Measurements from ENCODE around the gene USP24. TPM values are rescaled to one million over a fixed set of nuclear protein-coding genes. Genes with fewer than 3 reads are reported as not detected.
A peak's percentile ranks its signal among the peaks of the same experiment; 100 is the strongest.

The USP24 gene
- total RNA-seq, 1 experiment from 2014 or later: 38.5 TPM

DNA sequence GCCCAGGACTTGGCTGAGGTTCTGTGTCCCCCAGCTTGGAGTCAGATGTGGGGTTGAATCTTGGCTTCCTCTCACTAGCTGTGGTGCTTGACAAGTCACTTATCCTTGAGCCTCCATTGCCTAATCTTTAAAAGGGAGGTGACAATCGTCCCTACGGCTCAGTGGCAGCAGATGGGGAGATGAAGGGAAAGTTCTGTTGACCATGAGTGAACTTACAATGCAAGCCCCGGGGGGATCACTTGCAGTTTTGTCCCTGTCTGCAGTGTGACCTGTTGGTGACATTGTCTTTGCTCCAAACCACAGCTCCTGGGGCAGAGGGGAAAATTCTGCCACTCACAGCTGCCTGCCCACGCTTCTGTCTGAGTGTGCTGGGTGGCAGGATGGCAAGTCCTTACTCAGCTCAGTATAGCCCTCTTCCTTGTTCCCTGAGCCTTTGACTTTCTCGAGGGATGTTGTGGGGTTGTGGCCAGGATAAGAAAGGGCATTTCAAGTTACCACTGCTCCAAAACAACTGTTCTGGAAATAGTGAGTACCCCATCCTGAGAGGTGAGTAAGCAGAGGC, 174.2 kb downstream of the USP24 start:
- Histone ChIP-seq H3K9ac (ENCODE audit: low read length) (no peak overlapping the region), H3K9me2 (replicated peaks; ENCODE audit: low read length) (no peaks in the 10 kb centered on the region), H3K9me3 (ENCODE audit: low read length) (no peaks in the 10 kb centered on the region), H3K36me3 (ENCODE audit: low read depth, low read length) (no peaks in the 10 kb centered on the region), H3K79me2 (ENCODE audit: low read length) (no peaks in the 10 kb centered on the region), H3K27ac (ENCODE audit: low read length) (no peak overlapping the region), H4K20me1 (ENCODE audit: low read length) (no peaks in the 10 kb centered on the region), H3F3A (ENCODE audit: low read length, unreplicated experiment) (no peaks in the 10 kb centered on the region), H3K4me2 (ENCODE audit: low read length) (peak overlapping the region; percentile 92), H3K27me3 (ENCODE audit: low read length) (peaks cover 8% of the 10 kb centered on the region), H3K4me3 (ENCODE audit: low read length) (peak overlapping the region; percentile 73; the same call in 1 of the 2 replicates), H2AFZ (ENCODE audit: low read length) (no peak overlapping the region), H3K4me1 (ENCODE audit: insufficient read depth, low read length) (peaks cover 11% of the 10 kb centered on the region; the same call in 1 of the 2 replicates)
- ChIA-PET POLR2A (ENCODE audit: unreplicated experiment) (no interaction called here), CTCF (no interaction called here)
- intact Hi-C loops (cut with micrococcal nuclease): no loop called here
- no peak for ATAC-seq
- DNase-seq: no peak
- no peak for TF ChIP-seq EZH2phosphoT487 (IDR thresholded peaks at IDR 0.05; ENCODE audit: borderline replicate concordance, low read length)
- no peak for TF ChIP-seq EZH2 (IDR thresholded peaks at IDR 0.05; ENCODE audit: low read length, unreplicated experiment)
- no TSS peak for BruUV-seq (replicated peaks)

DNA sequence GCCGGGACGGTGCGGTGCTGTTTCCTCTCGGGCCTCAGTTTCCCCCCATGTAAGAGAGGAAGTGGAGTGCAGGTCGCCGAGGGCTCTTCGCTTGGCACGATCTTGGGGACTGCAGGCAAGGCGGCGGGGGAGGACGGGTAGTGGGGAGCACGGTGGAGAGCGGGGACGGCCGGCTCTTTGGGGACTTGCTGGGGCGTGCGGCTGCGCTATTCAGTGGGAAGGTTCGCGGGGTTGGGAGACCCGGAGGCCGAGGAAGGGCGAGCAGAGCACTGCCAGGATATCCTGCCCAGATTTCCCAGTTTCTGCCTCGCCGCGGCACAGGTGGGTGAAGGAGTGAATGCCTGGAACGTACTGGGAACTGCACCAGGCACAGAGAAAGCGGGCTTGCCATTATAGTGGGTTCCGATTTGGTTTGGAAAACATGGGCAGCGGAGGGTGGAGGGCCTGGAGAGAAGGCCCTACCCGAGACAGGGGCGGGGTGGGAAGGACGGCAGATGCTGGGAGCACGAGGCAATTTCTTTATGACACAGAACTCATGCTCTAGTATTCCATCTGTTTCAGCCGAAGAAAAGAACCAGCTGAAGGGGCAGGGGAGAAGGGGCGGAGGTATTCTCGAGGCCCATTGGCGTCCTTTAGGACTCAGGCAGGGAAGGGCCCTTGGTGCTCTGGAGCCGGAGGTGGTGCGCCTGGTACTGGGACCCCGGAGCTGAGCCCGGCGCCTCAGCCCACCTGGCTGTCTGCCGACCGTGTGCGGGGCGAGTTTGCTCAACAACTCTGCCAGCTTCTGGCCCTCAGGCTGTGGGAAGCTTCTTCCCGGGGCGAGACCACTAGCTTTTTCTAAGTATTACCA, 174.9 kb downstream of the USP24 start:
- peak overlapping the region; percentile 92 for H3K4me2 ChIP-seq (ENCODE audit: low read length)
- peaks cover 8% of the 10 kb centered on the region for H3K27me3 ChIP-seq (ENCODE audit: low read length)
- H3K9ac ChIP-seq (ENCODE audit: low read length): no peak overlapping the region; the same call in 1 of the 2 replicates
- H3K4me1 ChIP-seq (ENCODE audit: insufficient read depth, low read length): peaks cover 11% of the 10 kb centered on the region; the same call in 1 of the 2 replicates
- intact Hi-C loops (cut with micrococcal nuclease): no loop called here
- peak; percentile 35 for ATAC-seq
- H3K4me3 ChIP-seq (ENCODE audit: low read length): peak overlapping the region; percentile 73
- H3K27ac ChIP-seq (ENCODE audit: low read length): no peak overlapping the region
- ChIA-PET POLR2A (ENCODE audit: unreplicated experiment) (no interaction called here), CTCF (no interaction called here)
- H4K20me1 ChIP-seq (ENCODE audit: low read length): no peaks in the 10 kb centered on the region
- no peak for DNase-seq
- peak overlapping the region; percentile 77 for H2AFZ ChIP-seq (ENCODE audit: low read length)
- H3K79me2 ChIP-seq (ENCODE audit: low read length): no peaks in the 10 kb centered on the region
- TSS peak; percentile 27 for BruUV-seq (replicated peaks)
- TF ChIP-seq EZH2 (IDR thresholded peaks at IDR 0.05; ENCODE audit: low read length, unreplicated experiment): no peak
- TF ChIP-seq, protein P1, sequence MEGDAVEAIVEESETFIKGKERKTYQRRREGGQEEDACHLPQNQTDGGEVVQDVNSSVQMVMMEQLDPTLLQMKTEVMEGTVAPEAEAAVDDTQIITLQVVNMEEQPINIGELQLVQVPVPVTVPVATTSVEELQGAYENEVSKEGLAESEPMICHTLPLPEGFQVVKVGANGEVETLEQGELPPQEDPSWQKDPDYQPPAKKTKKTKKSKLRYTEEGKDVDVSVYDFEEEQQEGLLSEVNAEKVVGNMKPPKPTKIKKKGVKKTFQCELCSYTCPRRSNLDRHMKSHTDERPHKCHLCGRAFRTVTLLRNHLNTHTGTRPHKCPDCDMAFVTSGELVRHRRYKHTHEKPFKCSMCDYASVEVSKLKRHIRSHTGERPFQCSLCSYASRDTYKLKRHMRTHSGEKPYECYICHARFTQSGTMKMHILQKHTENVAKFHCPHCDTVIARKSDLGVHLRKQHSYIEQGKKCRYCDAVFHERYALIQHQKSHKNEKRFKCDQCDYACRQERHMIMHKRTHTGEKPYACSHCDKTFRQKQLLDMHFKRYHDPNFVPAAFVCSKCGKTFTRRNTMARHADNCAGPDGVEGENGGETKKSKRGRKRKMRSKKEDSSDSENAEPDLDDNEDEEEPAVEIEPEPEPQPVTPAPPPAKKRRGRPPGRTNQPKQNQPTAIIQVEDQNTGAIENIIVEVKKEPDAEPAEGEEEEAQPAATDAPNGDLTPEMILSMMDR (conservative IDR thresholded peaks at IDR 0.05; ENCODE audit: low read depth, low read length): no peak
- no peak for TF ChIP-seq EZH2phosphoT487 (IDR thresholded peaks at IDR 0.05; ENCODE audit: borderline replicate concordance, low read length)
- no peaks in the 10 kb centered on the region for H3K36me3 ChIP-seq (ENCODE audit: low read depth, low read length)
- no peaks in the 10 kb centered on the region for H3K9me3 ChIP-seq (ENCODE audit: low read length)
- H3K9me2 ChIP-seq (replicated peaks; ENCODE audit: low read length): no peaks in the 10 kb centered on the region
- no peaks in the 10 kb centered on the region for H3F3A ChIP-seq (ENCODE audit: low read length, unreplicated experiment)

DNA sequence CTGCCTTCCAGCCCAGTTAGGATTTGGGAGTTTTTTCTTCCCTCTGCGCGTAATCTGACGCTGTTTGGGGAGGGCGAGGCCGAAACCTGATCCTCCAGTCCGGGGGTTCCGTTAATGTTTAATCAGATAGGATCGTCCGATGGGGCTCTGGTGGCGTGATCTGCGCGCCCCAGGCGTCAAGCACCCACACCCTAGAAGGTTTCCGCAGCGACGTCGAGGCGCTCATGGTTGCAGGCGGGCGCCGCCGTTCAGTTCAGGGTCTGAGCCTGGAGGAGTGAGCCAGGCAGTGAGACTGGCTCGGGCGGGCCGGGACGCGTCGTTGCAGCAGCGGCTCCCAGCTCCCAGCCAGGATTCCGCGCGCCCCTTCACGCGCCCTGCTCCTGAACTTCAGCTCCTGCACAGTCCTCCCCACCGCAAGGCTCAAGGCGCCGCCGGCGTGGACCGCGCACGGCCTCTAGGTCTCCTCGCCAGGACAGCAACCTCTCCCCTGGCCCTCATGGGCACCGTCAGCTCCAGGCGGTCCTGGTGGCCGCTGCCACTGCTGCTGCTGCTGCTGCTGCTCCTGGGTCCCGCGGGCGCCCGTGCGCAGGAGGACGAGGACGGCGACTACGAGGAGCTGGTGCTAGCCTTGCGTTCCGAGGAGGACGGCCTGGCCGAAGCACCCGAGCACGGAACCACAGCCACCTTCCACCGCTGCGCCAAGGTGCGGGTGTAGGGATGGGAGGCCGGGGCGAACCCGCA, 175.7 kb downstream of the USP24 start, which contains the start of gene PCSK9:
Gene PCSK9 (plus strand): TSS at position 207 of the 741 bp plus-strand sequence. CDS start 290 bp downstream, at position 497.
- Histone ChIP-seq H3K36me3 (ENCODE audit: low read depth, low read length) (no peaks in the 10 kb centered on the region), H3K27me3 (ENCODE audit: low read length) (peaks cover 8% of the 10 kb centered on the region), H2AFZ (ENCODE audit: low read length) (peak within 1 kb of the TSS; percentile 77), H4K20me1 (ENCODE audit: low read length) (no peaks in the 10 kb centered on the region), H3K4me1 (ENCODE audit: insufficient read depth, low read length) (peaks cover 11% of the 10 kb centered on the region; the same call in 1 of the 2 replicates), H3K9me3 (ENCODE audit: low read length) (no peaks in the 10 kb centered on the region), H3K9me2 (replicated peaks; ENCODE audit: low read length) (no peaks in the 10 kb centered on the region), H3K9ac (ENCODE audit: low read length) (no peak within 1 kb of the TSS; the same call in 1 of the 2 replicates), H3F3A (ENCODE audit: low read length, unreplicated experiment) (no peaks in the 10 kb centered on the region), H3K4me3 (ENCODE audit: low read length) (peak within 1 kb of the TSS; percentile 73), H3K27ac (ENCODE audit: low read length) (no peak within 1 kb of the TSS), H3K79me2 (ENCODE audit: low read length) (no peaks in the 10 kb centered on the region), H3K4me2 (ENCODE audit: low read length) (peak within 1 kb of the TSS; percentile 92)
- TF ChIP-seq, protein P1 (conservative IDR thresholded peaks at IDR 0.05; ENCODE audit: low read depth, low read length): no peak
- no peak for TF ChIP-seq EZH2 (IDR thresholded peaks at IDR 0.05; ENCODE audit: low read length, unreplicated experiment)
- TF ChIP-seq EZH2phosphoT487 (IDR thresholded peaks at IDR 0.05; ENCODE audit: borderline replicate concordance, low read length): no peak
- DNase-seq (peak; percentile 39), ATAC-seq (peak; percentile 73)
- CTCF ChIA-PET: no interaction called here
- no TSS peak for BruUV-seq (replicated peaks)
- intact Hi-C loops (cut with micrococcal nuclease): no loop called here
- POLR2A ChIA-PET (ENCODE audit: unreplicated experiment): no interaction called here

All from PC-3 (cell line).